ENCODE data around the gene PSMA1.
"Not testable (repeated sequence)": the region's sequence is repeated elsewhere in the genome, so short reads cannot be mapped to it uniquely, and the experiment has no call there.

The PSMA1 gene

GRCh38 chr11:14542324-14542723 is 22.1 kb upstream of the PSMA1 start:
- no peak for DNase-seq (ENCODE audit: low read depth)
- no peak for TF ChIP-seq CTCF (conservative IDR thresholded peaks at IDR 0.05; ENCODE audit: control insufficient read depth, insufficient read depth, low read depth, low read length)
- no peak overlapping the region for H3K4me3 ChIP-seq (ENCODE audit: control insufficient read depth, low read depth, low read length)

- no peak for TF ChIP-seq CTCF (conservative IDR thresholded peaks at IDR 0.05; ENCODE audit: control insufficient read depth, insufficient read depth, low read depth, low read length)
- DNase-seq (ENCODE audit: low read depth) = peak; percentile 24
- H3K4me3 ChIP-seq (ENCODE audit: control insufficient read depth, low read depth, low read length) = no peak overlapping the region
Observed at GRCh38 chr11:14541192-14541947, 21.2 kb upstream of the PSMA1 start.

- TF ChIP-seq CTCF (conservative IDR thresholded peaks at IDR 0.05; ENCODE audit: control insufficient read depth, insufficient read depth, low read depth, low read length) = no peak
Observed at GRCh38 chr11:14539982-14540421, 19.8 kb upstream of the PSMA1 start.

GRCh38 chr11:14538926-14539554 is 18.9 kb upstream of the PSMA1 start:
- no peak for TF ChIP-seq CTCF (conservative IDR thresholded peaks at IDR 0.05; ENCODE audit: control insufficient read depth, insufficient read depth, low read depth, low read length)
- no peak overlapping the region for H3K4me3 ChIP-seq (ENCODE audit: control insufficient read depth, low read depth, low read length)
- no peak for DNase-seq (ENCODE audit: low read depth)

More at GRCh38 chr11:14539982-14540421, 19.8 kb upstream of the PSMA1 start:
- H3K4me3 ChIP-seq (ENCODE audit: control insufficient read depth, low read depth, low read length) = no peak overlapping the region
- DNase-seq (ENCODE audit: low read depth) = no peak

GRCh38 chr11:14538271-14538925 is 18.2 kb upstream of the PSMA1 start:
- no peak overlapping the region for H3K4me3 ChIP-seq (ENCODE audit: control insufficient read depth, low read depth, low read length)
- TF ChIP-seq CTCF (conservative IDR thresholded peaks at IDR 0.05; ENCODE audit: control insufficient read depth, insufficient read depth, low read depth, low read length) = no peak
- no peak for DNase-seq (ENCODE audit: low read depth)

- TF ChIP-seq CTCF (conservative IDR thresholded peaks at IDR 0.05; ENCODE audit: control insufficient read depth, insufficient read depth, low read depth, low read length) = peak; percentile 88
- no peak overlapping the region for H3K4me3 ChIP-seq (ENCODE audit: control insufficient read depth, low read depth, low read length)
- DNase-seq (ENCODE audit: low read depth) = peak; percentile 36
Observed at GRCh38 chr11:14537134-14537599, 17.0 kb upstream of the PSMA1 start.

GRCh38 chr11:14535166-14535565 is 15.0 kb upstream of the PSMA1 start:
- not testable (repeated sequence) for H3K4me3 ChIP-seq (ENCODE audit: control insufficient read depth, low read depth, low read length); DNase-seq (ENCODE audit: low read depth)
